GM19023 (cell line): ENCODE results near the gene DEFB118.
"Not testable (repeated sequence)": the region's sequence is repeated elsewhere in the genome, so short reads cannot be mapped to it uniquely, and the experiment has no call there.

Experiments
- ATAC-seq: cut with Tn5 transposase; IDR thresholded peaks from one replicate; pipeline ENCODE4 v1.9.1; 2021; ENCODE audit warnings: mild to moderate bottlenecking, moderate library complexity; ENCODE audit not compliant: unreplicated experiment

Gene DEFB118, protein sequence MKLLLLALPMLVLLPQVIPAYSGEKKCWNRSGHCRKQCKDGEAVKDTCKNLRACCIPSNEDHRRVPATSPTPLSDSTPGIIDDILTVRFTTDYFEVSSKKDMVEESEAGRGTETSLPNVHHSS

DNA sequence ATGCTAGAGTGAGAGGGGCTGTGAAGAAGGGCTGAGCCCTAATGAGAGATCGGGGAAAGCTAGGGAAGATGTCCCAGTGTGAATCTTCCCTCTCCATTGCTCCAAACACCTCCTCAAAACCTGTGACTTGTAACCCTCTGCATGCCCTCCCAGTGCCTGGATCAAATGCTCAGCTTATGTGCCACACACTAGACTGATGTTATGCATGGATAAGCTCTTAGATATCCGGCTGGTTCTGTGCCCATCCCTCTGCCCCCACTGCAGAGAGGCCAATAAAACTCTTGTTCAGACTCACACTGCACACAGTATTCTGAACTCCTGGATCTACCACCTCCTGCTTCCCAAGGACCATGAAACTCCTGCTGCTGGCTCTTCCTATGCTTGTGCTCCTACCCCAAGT is at the start of gene DEFB118:
Gene DEFB118, plus strand, starts transcription at position 301 of the 400 bp plus-strand sequence. Its CDS starts 50 bp downstream, at position 351.
- ATAC-seq = no peak

DNA sequence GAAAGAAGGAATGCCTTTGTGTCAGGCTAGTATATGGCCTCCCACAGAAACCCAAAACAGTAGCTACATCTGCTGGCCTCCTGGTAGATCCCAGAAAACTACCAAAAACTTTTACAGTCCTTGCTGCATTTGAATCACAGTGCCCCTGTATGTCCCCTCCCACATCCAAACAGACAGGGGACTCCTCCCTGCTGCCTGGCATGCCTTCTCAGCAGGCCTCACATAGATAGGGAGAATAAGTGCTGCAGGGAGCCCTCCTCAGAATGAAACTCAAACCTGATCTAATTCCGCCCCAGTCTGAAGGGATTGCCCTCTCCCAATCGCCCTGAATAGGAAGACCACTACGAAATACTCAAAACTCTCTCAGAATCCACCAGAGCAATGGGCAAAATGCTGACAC is 45.9 kb upstream of the DEFB118 start:
- ATAC-seq = no peak

DNA sequence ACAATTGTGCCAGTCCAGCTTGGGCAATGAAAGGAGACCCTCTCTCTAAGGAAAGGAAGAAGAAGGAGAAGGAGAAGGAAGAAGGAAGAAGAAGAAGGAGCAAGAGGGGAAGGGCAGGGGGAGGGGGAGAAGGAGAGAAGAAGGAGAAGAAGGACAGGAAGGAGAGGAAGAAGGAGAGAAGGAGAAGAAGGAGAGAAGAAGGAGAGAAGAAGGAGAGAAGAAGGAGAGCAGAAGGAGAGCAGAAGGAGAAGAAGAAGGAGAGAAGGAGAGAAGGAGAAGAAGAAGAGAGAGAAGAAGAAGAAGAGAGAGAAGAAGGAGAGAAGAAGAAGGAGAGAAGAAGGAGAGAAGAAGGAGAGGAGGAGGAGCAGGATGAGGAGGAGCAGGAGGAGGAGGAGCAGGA is 37.5 kb upstream of the DEFB118 start:
- ATAC-seq = no peak

DNA sequence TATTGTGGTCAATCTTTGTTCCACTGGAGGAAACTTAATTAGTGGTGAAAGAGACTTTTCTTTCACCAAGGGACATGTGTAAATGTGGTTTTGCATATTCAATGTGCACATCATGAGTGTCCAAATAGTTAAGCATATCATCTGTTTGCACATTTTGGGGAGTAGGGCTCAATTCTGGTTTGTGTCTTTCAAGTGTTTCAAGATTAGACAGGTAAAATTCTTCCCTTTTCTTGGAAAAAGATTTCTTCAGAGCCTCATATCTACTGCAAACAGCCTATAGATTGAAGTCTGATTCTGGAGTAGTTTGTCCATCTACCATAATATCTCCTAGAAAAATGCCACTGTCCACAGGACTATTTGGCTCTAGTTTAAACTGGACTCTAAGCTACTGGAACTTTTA is 26.9 kb upstream of the DEFB118 start:
- ATAC-seq = no peak

DNA sequence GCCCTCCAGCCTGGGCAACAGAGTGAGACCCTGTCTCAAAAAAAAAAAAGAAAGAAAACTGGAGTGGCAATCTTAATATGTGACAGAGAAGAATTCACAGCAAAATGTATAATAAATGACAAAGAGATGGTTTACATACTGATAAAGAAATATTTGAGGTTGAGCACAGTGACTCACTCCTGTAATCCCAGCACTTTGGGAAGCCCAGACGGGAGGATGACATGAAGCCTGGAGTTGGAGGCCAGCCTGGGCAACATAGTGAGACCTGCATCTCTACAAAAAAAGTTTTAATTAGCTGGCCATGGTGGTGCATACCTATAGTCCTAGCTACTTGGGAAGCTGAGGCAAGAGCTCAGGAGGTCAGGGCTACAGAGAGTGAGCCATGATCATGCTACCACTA is 12.4 kb upstream of the DEFB118 start:
- ATAC-seq = no peak

DNA sequence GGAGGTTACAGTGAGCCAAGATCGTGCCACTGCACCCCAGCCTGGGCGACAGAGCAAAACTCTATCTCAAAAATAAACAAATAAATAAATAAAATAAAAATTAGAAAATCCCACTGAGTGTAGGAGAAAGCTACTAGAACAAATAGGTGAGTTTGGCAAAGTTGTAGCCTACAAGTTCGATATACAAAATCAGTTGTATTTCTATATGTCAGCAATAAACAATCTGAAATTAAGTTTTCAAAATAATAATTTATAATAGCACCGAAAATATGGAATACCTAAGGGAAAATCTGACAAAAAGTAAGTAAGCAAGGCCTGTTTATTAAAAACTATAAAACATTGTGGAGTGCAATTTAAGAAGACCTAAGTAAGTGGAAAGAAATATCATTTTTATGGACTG is 5.1 kb upstream of the DEFB118 start:
- ATAC-seq = no peak

DNA sequence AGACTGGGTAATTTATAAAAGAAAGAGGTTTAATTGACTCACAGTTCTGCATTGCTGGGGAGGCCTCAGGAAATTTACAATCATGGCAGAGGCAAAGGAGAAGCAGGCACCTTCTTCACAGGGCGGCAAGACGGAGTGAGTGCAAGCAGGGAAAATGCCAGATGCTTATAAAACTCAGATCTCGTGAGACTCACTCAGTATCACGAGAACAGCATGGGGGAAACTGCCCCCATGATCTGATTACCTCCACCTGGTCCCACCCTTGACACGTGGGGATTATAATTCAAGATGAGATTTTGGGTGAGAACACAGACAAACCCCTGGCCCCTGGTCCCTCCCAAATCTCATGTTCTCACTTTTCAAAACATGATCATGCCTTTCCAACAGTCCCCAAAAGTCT is 4.1 kb upstream of the DEFB118 start:
- ATAC-seq = not testable (repeated sequence)

DNA sequence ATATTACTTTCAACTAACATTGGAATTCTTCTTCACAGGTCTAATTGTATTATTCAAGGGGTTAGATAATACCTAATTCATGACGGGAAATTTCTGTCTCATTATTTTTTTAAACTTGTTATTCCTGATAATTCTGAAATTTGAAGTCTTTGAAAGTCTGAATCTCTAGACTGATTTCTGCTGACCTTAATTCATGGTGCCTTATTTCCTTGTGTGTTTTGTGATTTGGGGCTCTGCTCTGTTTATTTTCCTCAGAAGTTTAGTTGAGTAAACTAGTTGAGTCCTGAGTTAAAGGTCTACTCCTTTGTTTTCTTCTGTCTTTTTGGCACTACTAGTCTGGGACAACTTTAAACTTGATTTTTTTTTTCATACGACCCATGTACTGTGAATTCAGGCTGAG is 5.9 kb downstream of the DEFB118 start:
- no peak for ATAC-seq

DNA sequence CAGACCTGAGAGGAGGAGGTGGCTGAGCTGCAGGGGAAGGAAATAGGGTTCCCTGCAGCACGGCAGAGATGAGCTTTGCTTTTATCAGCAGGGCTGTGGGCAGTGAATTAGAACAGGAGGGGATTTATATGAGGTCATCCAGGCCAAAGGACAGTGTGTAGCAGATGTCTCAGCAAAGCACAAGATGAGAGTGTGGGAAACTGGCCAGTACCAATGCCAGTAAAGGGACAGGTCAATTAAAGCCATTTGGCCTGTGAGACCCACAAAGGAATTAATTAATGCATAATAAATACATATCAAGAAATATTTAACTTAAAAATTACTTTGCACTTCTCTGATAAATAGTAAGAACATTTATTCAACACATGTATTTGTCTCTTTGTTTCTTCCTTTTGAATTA is 22.1 kb downstream of the DEFB118 start, which contains the start of gene DEFB119:
Gene DEFB119, minus strand, starts transcription at position 101 of the 400 bp plus-strand sequence. CDS start 107 bp downstream, outside the sequence.
- no peak for ATAC-seq

DNA sequence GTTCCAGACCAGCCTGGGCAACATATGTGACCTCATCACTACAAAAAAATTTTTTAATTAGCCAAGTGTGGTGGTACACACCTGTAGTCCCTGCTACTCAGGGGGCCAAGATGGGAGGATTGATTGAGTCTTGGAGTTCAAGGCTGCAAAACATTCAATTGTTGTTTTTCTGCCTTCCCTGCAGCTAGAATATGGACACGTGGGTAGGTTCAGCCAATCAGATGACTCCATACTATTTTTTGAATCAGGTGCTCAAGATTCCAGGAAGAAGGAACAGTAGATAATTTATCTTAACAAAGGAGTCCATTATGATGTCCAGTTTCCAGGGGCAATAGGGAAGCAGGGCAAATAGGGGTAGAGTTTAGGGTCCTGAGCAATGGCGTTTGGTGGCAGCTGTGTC is 24.4 kb downstream of the DEFB118 start:
- ATAC-seq = no peak

DNA sequence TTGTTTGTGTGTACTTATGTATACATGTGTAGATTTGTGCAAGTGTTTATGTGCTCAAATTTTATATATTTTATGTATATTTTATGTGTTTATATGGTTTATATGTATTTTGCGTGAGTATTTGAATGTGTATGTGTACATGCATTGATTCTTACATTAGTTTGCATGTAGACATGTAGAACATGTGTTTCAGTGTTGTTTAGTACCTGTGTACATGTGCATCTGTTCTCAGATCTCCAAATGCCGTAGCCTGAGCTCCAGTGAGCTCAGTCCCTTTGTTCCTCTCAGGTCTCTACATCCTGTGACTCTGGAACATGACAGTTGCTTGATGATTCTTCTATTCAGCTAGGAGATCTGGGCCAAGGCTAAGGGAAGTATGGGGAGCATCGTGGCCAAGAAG is 26.5 kb downstream of the DEFB118 start:
- ATAC-seq = no peak

DNA sequence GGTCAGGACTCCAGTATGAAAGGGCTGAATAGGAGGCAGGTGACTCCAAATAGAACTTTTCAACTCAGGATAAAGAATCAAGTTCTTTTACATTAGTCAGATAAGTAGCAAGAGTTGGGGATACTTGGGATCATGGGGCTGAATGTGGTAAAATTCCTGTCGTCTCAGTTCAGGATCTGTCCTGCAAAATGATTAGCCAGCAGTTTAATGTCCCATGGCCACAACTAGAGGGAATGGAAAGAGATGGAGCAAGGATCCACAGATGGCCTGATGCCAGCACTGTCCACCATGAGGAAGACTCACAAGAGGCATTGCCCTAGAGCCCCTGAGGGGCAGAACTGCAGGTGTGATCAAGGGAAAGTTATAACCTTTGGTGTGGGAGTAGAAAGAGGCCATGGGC is 35.5 kb downstream of the DEFB118 start:
- ATAC-seq = no peak

DNA sequence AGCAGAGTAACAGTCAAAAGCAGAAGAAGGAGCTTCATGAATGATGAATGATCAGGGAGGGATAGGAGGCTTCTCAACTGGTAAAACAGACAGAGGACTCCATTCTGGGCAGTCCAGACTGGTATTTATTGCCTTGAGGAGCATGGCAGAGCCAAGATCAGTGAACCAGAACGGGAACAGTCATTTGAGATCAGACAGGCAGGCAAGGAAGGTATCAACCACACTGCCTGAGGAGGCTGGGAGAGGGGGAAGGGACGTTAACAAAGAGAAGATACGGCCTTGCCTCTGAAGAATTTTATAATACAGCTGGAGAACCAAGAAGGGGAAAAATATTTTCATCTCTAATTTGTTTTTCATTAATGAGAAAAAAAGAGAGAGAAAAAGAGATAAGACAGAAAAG is 37.7 kb downstream of the DEFB118 start, which contains the start of gene DEFB121:
Gene DEFB121, minus strand, starts transcription at position 101 of the 400 bp plus-strand sequence. Its CDS starts 63 bp downstream, at position 38.
- ATAC-seq = no peak

DNA sequence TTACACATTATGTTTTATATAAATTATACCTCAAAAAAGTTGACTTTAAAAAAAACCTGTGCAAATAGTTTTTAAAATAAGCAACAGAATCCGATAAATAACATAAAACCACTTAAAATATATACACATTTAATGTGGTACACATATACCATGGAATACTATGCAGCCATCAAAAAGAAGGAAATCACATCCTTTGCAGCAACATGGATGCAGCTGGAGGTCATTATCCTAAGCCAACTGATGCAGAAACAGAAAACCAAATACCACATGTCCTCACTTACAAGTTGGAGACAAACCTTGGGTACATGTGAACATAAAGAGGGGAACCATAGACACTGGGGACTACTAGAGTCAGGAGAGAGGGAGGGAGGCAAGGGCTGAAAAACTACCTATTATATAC is 41.6 kb downstream of the DEFB118 start:
- no peak for ATAC-seq

DNA sequence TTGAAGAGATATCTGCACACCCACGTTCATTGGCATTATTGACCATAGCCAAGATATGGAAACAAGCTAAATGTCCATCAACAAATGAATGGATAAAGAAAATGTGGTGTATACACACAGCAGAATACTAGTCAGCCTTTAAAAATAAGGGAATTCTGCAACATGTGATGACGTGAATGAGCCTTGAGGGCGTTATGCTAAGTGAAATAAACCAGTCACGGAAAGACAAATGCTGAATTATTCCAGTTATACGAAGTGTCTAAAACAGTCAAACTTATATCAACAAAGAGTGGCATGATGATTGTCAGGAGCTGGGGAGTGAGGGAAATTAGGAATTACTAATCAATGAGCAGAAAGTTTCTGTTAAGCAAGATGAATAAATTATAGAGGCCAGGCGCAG is 46.0 kb downstream of the DEFB118 start:
- no peak for ATAC-seq

DNA sequence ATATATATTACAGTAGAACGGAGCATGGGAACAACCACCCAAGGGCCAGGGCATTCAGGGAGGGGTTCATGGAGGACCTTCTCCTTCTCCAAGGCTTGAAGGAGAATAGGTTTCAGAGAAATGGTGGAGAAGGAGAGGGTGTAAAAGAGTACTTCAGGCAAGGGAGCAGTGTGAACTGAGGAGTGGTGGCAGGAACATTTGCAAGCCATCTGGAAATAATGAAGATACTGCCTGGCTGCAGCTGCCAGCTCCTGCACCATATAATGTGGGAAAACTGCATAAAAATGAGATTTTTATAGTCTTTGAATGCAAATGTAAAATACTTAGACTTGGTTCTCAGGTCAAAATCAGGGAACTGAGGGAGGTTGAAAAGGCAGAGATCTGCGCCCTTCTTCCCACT is 47.3 kb downstream of the DEFB118 start:
- no peak for ATAC-seq

DNA sequence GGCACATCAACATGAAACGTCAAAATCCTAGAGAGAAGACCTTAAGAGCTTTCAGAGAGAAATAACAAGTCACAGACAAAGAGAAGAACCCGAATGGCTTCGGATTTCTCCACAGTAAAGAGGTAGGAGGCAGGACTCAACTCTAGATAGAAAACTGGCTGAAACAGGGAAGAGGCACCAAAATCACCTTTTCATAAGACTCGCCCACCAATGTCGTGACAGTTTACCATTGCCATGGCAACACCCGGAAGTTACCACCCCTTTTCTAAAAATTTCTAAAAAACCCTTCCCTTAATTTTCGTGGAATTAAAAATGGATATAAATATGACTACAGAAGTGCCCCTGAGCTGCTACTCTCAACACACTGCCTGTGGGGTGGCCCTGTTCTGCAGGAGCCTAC is 49.9 kb downstream of the DEFB118 start:
- ATAC-seq = no peak
